Kidney (tissue), 14 donors: ENCODE measurements around the gene ANAPC2. TPM values are rescaled to one million over a fixed set of nuclear protein-coding genes. Genes with fewer than 3 reads are reported as not detected.

ENCODE experiments used
- DNase-seq, 5 donors: peaks; one replicate each; pipeline ENCODE4 v3.0.0-alpha.2; 2013 to 2020
- FAIRE-seq: peaks from 2 replicates; lab custom pipeline; 2012; peaks lifted over from hg19 to GRCh38; lab: Jason Lieb, UNC
- H3K27ac ChIP-seq, 2 donors: one replicate each; pipeline ENCODE4 v1.7.0; 2013; ENCODE audit warnings: low read depth in 2 of 2, low read length in 2 of 2, inconsistent platforms in 1 of 2
- H3K27me3 ChIP-seq: one replicate; pipeline ENCODE4 v1.7.1; 2013; ENCODE audit warnings: low read length, inconsistent platforms; ENCODE audit not compliant: control insufficient read depth, insufficient read depth
- H3K36me3 ChIP-seq, 3 donors: one replicate each; pipeline versions ENCODE4 v1.7.0 to v1.7.1; 2013; ENCODE audit warnings: low read length in 3 of 3, control low read depth in 1 of 3, inconsistent platforms in 1 of 3; ENCODE audit not compliant: insufficient read depth in 3 of 3, control insufficient read depth in 2 of 3
- H3K4me1 ChIP-seq, 3 donors: one replicate each; pipeline versions ENCODE4 v1.7.0 to v1.7.1; 2013; ENCODE audit warnings: low read length in 3 of 3, inconsistent platforms in 1 of 3, low read depth in 1 of 3; ENCODE audit not compliant: control insufficient read depth in 2 of 3, insufficient read depth in 2 of 3
- H3K4me3 ChIP-seq, 3 donors: one replicate each; pipeline versions ENCODE4 v1.7.0 to v1.8.1; 2013; ENCODE audit warnings: low read length in 3 of 3, control low read depth in 1 of 3, inconsistent platforms in 1 of 3
- H3K9ac ChIP-seq, 3 donors: one replicate each; pipeline versions ENCODE4 v1.7.0 to v1.7.1; 2013; ENCODE audit warnings: low read length in 3 of 3, control low read depth in 1 of 3, inconsistent platforms in 1 of 3
- H3K9me3 ChIP-seq, 3 donors: one replicate each; pipeline versions ENCODE4 v1.7.0 to v1.7.1; 2013; ENCODE audit warnings: low read length in 3 of 3, control low read depth in 1 of 3, inconsistent platforms in 1 of 3; ENCODE audit not compliant: control insufficient read depth in 2 of 3, insufficient read depth in 1 of 3
- intact Hi-C: fragments of 100-400 bp; cut with DNase I; formaldehyde crosslinking; loops from one replicate; pipeline ENCODE4 v1.11.1; 2022
- polyA plus RNA-seq: library from polyadenylated mRNA; stranded (reverse); fragments of 350-450 nt; fragmentation: Illumina TruSeq; extraction: RNeasy Lipid Tissue Mini Kit (QIAGEN cat#74804); gene quantifications from one replicate; pipeline ENCODE4 v1.2.3, GENCODE V29; 2014; ENCODE audit warnings: low read depth, low replicate concordance; ENCODE audit not compliant: insufficient read depth
- total RNA-seq: library from RNA; stranded (reverse); fragmentation: NEBNext Ultra II Directional; extraction: Animal tissue kit (Norgen Biotek cat#: 25700); gene quantifications from one replicate; pipeline ENCODE4 v1.2.1, GENCODE V29; 2021
- TF ChIP-seq, protein P1 (sequence below): IDR thresholded peaks from 3 replicates; pipeline ENCODE4 v1.5.1; 2012; ENCODE audit warnings: mild to moderate bottlenecking, moderate library complexity, borderline replicate concordance; ENCODE audit not compliant: insufficient read depth; ENCODE audit errors: extremely low read depth
- donor health status: control.
- donor health status: control.
- donor health status: control.
- donor health status: control.
- donor health status: control.
- donor health status: DM: yes; HTN: yes; CAD: no.
- donor health status: Normal renal cell carcinoma (clear cell type).

Gene ANAPC2
- total and polyA plus RNA-seq, 2 donors from 2014 or later = 19.9 to 57.2 TPM

DNA sequence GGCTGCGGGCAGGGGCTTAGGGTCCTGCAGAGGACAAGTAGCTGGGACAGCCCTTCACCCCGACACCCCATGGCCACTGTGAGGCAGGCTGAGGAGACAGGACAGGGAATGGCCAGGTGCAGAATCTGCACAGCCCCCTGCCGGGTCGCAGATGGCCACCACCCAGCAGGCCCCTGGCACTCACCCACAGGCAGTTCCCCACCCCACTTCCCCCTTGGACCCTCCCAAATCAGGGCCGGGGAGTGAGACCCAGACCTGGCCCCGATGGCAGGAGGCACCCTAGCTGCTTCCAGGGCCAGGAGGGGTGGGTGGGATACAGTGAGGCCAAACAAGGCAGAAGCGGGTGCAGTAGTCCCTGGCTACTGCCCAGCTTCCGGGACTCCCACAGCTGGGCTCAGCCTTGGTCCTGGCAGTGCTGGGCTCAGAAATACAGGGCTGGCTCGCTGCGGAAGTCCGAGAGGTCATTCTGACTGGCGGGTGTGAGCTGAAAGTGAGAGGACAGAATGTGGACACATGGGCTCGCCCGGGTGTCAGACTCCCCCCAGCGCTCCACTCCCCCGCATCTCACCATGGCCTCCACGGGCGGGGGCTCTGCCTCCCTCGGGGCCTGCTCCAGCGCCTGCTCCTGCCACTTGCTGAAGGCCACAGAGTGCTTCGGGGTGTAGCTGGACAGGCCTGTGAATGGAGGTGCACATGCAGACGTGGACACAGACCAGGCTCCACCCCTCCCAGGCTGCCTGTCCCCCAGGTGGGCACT is 3.5 kb upstream of the ANAPC2 start:
- Histone ChIP-seq H3K4me3 (no peak overlapping the region), H3K27ac (no peak overlapping the region), H3K9me3 (no peaks in the 10 kb centered on the region), H3K27me3 (no peaks in the 10 kb centered on the region), H3K36me3 (peaks cover 0 to 9% (median 4%) of the 10 kb centered on the region in 3 donors), H3K9ac (no peak overlapping the region), H3K4me1 (peaks cover 3 to 55% (median 29%) of the 10 kb centered on the region in 3 donors)
- DNase-seq = no peak
- intact Hi-C loops = no loop called here
- no peak for FAIRE-seq
- TF ChIP-seq, protein P1, sequence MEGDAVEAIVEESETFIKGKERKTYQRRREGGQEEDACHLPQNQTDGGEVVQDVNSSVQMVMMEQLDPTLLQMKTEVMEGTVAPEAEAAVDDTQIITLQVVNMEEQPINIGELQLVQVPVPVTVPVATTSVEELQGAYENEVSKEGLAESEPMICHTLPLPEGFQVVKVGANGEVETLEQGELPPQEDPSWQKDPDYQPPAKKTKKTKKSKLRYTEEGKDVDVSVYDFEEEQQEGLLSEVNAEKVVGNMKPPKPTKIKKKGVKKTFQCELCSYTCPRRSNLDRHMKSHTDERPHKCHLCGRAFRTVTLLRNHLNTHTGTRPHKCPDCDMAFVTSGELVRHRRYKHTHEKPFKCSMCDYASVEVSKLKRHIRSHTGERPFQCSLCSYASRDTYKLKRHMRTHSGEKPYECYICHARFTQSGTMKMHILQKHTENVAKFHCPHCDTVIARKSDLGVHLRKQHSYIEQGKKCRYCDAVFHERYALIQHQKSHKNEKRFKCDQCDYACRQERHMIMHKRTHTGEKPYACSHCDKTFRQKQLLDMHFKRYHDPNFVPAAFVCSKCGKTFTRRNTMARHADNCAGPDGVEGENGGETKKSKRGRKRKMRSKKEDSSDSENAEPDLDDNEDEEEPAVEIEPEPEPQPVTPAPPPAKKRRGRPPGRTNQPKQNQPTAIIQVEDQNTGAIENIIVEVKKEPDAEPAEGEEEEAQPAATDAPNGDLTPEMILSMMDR = no peak

- no peak overlapping the region for H3K27ac ChIP-seq
- TF ChIP-seq, protein P1 = no peak
- H3K27me3 ChIP-seq = no peaks in the 10 kb centered on the region
- H3K4me1 ChIP-seq = peaks cover 4 to 58% (median 35%) of the 10 kb centered on the region in 3 donors
- no peak overlapping the region for H3K4me3 ChIP-seq
- intact Hi-C loops = no loop called here
- peaks cover 0 to 11% (median 4%) of the 10 kb centered on the region in 3 donors for H3K36me3 ChIP-seq
- no peak overlapping the region for H3K9ac ChIP-seq
- H3K9me3 ChIP-seq = no peaks in the 10 kb centered on the region
- no peak for FAIRE-seq
- no peak for DNase-seq
These were observed 2.9 kb upstream of the ANAPC2 start for GRCh38 chr9:137191245-137191644.

DNA sequence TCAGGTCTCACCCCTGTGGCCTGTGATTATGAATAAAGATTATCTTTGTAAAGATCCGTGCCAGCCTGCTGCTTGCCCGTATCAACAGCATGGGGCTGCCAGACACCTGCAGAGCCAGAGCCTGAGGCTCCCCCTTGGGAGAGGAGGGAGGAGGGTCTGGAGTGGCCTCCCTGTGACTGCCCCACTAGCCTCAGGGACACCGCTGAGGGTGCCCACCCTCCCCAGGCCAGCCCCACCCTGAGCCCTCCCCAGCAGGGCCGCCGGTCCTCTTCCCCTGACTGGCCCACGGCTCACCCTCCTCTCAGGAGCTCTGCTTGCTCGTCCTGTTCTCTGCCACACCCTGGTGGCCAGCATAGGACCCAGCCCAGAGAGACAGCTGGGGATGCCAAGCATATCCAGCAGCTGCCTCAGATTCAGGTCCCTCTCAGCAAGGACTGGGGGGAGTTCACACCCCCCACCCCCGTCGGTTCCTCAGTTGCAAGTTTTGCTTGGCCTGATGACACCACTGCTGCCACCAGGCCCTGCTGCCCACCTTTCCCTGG is 2.0 kb upstream of the ANAPC2 start:
- intact Hi-C loops = no loop called here
- TF ChIP-seq, protein P1 = no peak
- DNase-seq (no peak), FAIRE-seq (no peak)
- Histone ChIP-seq H3K4me3 (peak overlapping the region in 1 of 3 donors; percentile 94), H3K27ac (no peak overlapping the region), H3K27me3 (no peaks in the 10 kb centered on the region), H3K36me3 (peaks cover 0 to 15% (median 4%) of the 10 kb centered on the region in 3 donors), H3K9me3 (no peaks in the 10 kb centered on the region), H3K9ac (peak overlapping the region in 1 of 3 donors; percentile 80), H3K4me1 (peaks cover 4 to 55% (median 35%) of the 10 kb centered on the region in 3 donors)
